Tongue (tissue), 2 donors: Measurements from ENCODE around the gene HMBS. TPM values are rescaled to one million over a fixed set of nuclear protein-coding genes. Genes with fewer than 3 reads are reported as not detected.
"Not testable (repeated sequence)": the region's sequence is repeated elsewhere in the genome, so short reads cannot be mapped to it uniquely, and the experiment has no call there.

Source experiments
- DNase-seq: peaks from one replicate; pipeline ENCODE4 v3.0.0-alpha.2; 2015
- total RNA-seq: library from RNA; depleted of rRNA; stranded (reverse); fragments of >200 nt; gene quantifications from one replicate; pipeline ENCODE4 v1.2.3, GENCODE V29; 2014

HMBS gene
- total RNA-seq, 1 donor from 2014 or later = 21.0 TPM

DNA sequence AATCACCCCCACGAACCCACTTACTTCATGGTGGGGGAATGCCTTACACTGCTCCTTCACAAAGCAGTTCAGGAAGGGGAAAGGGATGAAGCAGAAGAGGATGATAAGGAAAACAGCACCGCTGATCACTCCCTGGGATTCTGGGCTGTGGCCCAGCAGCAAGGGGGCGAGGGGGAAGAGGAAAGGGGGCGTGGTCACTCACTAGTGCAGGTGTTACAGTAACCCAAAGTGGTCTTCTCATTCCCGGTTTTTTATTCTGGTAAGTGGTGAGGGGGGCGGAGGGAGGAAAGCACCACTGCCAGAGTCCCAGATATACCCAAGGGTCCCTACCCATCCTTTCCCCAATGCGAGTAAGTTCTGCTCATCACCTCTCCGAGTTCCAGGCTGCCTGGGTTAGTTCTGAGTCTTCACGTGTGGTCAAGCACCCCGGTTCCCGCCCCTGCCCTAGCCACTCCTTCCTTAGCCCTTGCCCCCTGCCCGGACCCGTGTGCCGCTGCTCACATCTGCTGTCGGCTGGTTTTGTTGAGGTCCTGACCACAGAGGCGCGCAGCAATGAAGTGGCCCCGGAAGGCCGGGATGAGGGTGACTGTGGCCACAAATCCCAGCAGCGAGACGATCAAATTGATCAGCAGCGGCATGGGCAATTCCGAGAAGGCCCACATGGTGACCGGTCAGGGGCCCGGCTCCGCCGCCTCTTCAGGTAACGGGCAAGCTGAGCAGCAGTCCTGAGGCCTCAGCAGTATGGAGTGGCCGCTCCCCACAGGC lies 16.5 kb downstream of the HMBS start:
- DNase-seq = no peak

DNA sequence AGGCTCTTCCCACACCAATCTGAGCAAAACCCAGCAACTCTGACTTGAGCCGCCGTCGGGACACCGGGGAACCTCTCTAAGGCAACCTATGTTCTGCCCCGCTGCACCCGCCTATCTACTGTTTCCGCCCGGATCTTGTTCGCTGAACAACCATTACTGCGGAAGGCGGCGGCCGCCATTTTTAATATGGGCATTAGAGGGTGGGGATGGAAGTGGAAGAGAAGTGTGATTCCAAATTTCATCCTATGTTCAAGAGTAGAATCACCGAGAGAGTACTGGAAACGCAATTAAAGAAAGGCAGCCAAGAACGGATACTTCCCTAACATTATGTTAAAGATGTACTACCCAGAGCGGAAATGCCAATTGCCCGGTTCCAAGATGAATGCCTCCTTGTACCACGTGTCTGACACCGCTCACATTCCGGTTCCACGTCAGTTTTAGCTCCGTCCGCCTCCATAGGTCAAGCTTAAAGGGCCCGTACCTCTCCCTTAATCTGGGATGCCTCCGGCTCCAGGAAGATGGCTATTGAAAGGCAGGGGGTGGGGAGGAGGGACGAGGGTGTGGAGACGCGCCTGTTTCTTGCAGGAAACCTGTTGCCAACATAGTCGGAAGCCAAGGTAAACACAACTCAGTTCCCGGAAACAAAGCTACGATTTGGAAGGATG lies 17.2 kb downstream of the HMBS start, which contains the start of gene DPAGT1:
DPAGT1 (minus strand) TSS at position 95 of the 665 bp plus-strand sequence. CDS start 198 bp downstream, outside the sequence.
- DNase-seq = peak; percentile 98

DNA sequence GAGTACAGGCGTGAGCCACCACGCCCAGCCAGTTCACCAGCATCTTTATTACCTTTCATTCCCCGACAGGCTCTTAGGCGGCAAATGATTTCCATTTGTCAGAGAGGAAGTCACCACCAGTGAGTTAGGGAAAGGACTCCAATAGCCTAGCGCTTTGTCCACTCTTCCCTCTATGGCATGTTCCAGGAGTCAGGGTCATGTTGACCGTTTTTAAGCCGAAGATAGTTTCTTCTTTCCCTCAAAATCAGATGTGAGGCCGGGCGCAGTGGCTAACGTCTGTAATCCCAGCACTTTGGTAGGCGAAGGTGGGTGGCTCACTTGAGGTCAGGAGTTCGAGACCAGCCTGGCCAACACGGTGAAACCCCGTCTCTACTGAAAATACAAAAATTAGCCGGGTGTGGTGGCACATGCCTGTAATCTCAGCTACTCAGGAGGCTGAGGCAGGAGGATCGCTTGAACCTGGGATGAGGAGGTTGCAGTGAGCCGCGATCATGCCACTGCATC lies 18.5 kb downstream of the HMBS start:
- DNase-seq = not testable (repeated sequence)

DNA sequence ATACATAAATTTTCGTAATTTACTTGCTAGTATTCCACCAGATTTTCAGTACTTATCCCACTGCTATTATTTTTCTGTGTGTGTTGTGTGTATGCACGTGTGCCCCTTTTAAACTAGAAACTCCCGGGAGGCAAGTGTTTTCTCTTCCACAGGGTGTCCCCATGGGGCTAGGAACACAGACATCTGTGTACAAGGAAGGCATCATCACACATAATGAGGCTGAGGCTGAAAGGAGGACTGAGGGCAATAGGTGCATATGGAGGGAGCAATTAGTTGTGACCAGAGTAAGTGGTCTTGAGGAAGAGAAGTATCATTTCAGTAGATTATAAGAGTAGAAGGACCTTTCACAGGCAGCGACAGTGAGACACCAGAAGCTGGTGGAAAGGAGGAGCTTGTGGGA lies 19.1 kb downstream of the HMBS start:
- DNase-seq = no peak

DNA sequence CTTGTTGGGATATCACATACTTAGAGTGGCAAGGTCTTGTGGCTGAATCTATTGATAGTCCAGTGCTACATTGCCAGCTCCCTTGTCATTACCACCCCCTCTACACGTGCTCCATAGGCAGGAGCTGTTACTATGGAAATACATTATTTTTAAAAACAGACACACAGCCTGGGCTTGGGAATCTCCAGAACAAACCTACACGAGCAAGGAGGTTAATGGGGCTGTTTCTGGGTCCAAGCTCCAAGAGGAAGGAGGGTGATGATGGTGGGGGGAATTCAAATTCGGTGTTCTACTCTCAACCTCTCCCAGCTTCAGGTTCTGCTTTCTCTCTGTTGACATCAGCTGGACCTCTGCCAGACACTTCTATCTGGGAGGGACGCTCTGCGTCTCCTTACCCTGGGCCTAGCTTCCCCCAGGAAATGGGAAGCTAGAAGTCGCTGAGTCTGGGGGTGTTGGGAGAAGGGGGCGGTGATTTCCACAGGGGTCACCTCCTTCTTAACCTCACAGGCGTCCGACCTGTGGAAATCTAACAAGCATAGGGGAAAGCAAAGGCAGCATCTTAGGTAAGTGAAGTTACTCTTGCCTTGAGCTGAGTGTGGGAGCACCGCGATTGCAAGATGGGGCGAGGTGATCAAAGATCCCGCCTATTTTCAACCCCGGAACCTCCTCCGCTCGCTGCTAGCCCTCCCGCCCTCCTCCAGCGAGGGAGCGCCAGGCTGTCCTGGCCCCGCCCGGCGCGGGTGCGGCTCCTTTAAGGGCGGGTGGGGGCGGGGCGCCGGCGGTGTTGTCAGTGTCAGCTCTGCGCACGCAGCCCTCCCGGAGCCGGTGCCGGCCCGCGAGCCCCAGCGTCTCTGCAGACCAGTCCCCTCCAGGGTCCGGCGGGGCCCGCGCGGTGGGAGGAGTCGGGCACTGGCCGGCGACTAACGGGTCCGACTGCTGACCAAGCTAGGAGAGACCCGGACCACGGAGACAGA lies 22.2 kb downstream of the HMBS start, which contains the start of gene C2CD2L:
C2CD2L (plus strand) TSS at position 781 of the 974 bp plus-strand sequence. CDS start 398 bp downstream, outside the sequence.
- DNase-seq = peak; percentile 96

DNA sequence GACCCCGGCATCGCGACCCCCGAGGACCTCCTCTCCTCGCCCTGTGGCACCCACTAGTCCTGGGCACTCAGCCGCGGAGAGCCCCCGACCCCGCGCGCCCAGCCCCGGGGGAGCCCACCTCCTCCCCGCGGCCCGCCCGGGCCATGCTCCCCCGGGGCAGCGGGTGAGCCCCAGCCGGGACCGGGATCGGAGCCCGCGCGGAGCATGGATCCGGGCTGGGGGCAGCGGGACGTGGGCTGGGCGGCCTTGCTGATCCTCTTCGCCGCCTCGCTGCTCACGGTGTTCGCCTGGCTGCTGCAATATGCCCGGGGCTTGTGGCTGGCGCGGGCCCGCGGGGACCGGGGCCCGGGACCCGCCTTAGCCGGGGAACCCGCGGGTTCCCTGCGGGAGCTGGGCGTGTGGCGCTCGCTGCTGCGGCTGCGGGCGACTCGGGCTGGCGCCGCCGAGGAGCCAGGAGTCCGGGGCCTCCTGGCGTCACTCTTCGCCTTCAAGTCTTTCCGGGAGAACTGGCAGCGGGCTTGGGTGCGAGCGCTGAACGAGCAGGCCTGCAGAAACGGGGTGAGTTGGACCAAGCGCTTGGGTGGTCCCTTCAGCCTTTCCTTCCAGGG lies 23.0 kb downstream of the HMBS start:
- no peak for DNase-seq

DNA sequence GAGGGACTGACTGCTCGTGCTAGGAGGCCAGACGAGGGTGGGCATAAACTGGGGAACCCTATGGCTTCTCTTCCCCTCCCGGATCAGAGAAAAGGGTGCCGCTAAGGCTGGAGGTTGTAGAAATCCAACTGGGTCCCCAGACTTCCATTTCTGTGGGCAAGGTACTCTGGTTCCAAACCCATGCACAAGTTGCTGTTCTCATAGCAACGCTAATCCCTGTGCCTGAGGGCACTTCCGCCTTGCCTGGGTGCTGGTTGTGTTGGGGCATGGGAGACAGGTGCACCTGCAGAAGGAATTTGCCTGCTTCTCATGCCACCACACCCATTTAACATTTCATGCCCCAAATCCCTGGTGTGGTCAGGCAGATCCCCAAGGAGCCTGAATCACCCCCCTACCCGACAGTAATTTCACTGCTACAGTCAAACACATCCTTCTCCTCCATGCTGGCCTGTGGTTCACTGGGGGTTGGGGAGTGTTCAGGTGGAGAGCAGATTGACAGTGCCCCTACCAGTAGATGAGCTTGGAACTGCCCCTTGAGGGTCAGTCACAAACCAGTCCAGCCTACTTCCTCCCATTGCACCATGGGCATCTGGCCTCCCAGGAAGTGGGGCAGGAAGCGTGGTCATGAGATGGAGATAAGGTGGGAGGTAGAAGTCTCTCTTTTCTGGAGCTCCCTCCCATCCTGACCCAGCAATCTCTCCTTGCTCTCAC lies 23.6 kb downstream of the HMBS start:
- DNase-seq = peak; percentile 69

DNA sequence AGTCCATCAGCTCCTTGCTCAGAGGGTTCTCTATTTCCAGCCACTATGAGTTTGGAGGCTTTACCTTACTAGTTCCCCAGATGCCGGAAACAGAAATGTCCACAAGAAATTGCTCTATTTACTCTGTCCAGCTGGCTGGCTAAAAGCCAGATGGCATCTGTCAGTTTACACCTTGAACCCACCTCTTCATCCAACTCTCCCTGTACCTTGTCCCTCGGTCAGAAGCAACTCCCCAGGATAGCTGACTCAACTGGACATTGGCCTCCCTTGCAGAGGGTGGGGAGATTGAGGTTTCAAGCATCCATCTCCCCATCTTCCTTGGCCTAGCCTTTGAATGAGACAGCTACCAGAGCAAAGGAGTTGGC lies 24.2 kb downstream of the HMBS start:
- no peak for DNase-seq

DNA sequence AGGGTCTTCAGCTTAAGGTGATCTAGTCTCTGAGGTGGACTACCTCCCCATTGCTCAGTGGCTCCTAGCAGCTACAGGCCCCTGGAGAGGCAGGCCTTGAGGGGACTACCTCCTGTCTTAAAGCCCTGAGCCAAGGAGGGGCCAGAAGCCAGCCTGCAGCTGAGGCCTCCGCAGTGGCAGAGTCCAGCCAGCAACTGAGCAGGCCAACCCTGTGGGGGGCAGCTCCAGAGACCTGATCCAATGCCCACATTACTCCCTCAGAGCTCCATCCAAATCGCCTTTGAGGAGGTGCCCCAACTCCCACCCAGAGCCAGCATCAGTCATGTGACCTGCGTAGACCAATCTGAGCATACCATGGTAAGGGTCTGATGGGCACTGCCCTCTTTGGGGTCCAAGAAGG lies 25.2 kb downstream of the HMBS start:
- DNase-seq = no peak

DNA sequence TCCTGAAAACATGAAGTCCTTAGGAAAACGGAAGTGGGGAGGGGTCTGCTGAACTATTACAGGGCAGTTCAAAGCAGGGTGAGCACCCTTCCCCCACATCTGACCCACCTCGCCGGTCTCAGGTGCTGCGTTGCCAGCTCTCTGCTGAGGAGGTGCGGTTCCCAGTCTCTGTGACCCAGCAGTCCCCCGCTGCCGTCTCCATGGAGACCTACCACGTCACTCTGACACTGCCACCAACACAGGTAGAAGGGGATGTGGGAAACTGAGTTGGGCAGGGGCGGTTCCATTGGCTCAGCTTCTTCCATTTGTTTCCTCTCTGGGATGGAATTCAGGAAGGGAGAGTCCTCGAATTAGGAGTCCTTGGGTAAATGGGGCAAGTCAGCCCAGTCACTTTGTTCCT lies 25.8 kb downstream of the HMBS start:
- DNase-seq = no peak

DNA sequence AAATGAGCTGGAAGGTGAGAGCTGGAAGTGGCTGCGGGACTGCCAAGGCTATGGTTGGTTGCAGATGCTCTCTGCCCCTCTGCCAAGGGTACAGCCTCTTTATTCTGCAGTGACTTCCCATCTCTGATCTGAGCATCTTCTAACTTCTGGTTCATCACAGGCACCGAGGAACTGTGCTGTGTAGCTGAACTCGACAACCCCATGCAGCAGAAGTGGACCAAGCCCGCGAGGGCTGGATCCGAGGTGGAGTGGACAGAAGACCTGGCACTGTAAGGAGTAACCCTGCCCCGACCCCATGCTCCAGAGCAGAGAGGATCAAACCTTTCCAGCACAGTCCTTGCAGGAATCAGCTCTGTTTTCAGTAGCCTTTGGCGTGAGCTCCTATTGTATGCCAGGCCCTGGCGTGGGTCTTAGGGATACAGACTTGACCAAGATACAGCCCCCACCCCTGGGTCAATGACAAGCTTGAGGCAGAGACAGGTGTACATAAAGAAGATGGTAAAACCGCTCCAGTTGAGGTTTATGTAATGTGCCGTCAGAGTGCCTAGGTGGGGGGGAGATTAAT lies 26.8 kb downstream of the HMBS start:
- DNase-seq = no peak

DNA sequence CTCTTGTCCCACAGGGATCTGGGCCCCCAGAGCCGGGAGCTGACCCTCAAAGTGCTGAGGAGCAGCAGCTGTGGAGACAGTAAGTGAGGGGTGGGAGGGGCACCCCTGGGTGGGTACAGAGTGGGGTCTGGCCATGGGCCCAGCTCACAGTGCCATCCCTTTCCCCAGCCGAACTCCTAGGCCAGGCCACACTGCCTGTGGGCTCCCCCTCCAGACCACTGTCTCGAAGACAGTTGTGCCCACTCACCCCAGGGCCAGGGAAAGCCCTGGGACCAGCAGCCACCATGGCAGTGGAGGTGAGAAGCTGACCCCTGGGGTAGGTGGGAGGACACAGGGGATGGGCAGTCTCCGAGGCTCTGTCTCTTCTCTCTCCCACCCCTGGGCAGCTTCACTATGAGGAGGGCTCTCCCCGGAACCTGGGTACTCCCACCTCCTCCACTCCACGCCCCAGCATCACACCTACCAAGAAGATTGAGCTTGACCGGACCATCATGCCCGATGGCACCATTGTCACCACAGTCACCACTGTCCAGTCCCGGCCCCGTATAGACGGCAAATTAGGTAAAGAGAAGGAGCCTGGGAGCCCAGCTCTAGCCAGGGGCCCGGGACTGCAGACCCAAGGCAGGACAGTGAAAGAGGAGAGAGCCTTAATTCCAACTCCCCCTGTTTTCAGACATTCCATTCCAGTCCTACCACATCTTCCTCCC lies 27.8 kb downstream of the HMBS start:
- DNase-seq = no peak

DNA sequence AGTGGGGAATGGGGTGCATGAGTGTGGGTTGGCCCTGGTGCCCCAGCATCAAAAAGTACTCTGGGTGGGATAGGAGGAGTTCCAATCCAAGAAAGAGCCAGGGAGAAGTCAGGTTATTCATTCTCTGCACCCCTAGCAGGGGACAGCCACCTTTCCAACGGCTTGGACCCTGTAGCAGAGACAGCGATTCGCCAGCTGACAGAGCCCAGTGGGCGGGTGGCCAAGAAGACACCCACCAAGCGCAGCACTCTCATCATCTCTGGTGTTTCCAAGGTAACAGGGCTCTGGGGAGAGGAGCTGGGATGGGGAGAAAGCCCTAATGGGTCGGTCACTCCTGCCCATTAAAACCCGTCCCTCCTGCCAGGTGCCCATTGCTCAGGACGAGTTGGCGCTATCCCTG lies 29.0 kb downstream of the HMBS start:
- DNase-seq = no peak

DNA sequence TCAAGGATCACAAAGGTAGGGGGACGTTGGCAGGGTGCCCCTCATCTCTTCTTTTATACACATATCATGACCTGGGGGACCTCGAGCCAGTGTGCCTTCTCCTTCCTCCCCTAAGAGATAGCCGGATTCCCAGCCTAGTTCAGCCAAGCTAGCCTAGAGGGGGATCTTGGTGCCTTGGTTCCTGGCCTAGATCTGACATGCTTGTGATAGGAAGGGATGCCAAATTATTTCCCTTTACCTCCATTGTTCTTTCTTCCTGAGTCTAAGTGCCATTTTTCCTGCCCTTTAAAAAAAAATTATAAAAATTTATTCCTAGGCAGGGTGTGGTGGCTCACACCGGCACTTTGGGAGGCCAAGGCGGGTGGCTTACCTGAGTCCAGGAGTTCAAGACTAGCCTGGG lies 29.7 kb downstream of the HMBS start:
- no peak for DNase-seq

DNA sequence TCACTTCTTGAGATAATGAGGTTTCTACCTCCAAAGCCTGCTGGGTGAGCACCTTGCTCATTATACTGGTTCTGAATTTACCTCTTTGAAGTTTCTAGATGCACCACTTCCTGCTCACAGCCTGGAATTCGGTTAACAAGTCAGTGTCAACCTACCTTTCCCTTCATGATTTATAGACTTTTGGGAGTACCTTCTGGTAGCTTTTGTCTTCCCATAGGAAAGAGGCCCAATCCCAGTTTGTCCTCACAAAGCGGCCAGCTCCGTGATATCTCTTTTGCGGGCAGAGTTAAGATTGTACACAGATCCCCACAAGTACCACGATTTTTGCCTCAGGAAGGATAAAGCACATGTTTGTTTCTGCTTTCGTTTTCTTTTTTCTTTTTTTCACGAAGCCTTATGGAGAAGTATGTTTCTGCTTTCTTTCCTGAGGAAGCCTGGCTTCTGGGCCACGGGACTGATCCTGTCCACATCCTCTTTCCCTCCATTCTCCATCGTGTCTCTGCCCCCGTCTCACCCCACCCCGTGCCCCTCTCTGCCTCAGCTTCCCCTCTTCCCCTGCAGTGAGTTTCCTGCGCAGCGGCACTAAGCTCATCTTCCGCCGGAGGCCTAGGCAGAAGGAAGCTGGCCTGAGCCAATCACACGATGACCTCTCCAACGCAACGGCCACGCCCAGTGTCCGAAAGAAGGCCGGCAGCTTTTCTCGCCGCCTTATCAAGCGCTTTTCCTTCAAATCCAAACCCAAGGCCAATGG lies 31.0 kb downstream of the HMBS start:
- no peak for DNase-seq

DNA sequence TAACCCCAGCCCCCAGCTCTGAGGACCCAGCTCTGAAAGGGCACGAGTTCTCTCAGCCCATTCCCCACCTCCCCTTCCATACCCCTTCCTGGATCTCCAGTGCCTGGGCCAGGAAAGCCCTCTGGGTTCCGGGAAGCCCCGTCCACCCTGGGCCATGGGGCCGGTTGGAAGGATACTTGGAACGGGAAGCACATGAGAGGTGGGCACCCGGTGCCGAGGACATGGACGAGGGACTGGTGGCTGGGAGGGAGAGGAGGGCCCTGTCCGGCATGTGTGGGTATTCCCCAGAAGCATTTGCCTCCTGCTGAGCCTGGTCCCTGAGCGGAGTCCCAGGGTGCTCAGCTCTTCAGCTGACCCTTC lies 31.5 kb downstream of the HMBS start:
- no peak for DNase-seq

DNA sequence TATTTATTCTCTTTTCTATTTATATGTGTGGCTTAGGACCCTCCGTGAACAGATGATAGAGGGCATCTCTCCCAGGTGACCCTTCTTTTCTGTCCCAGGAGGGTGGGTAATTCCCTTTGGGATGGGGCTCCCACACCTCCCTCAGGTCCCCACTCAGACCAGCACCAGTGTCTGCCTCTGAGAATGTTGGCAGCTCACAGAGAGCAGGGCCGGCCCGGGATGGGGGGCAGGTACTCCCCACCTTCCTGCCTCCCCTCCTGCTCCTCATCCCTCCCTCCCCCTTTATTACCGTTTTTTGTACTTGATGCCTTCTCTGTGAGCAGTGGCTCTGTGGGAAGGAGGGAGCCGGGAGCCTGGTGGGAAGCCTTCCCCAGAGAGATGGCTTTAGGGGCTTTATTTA lies 31.9 kb downstream of the HMBS start:
- DNase-seq = no peak

DNA sequence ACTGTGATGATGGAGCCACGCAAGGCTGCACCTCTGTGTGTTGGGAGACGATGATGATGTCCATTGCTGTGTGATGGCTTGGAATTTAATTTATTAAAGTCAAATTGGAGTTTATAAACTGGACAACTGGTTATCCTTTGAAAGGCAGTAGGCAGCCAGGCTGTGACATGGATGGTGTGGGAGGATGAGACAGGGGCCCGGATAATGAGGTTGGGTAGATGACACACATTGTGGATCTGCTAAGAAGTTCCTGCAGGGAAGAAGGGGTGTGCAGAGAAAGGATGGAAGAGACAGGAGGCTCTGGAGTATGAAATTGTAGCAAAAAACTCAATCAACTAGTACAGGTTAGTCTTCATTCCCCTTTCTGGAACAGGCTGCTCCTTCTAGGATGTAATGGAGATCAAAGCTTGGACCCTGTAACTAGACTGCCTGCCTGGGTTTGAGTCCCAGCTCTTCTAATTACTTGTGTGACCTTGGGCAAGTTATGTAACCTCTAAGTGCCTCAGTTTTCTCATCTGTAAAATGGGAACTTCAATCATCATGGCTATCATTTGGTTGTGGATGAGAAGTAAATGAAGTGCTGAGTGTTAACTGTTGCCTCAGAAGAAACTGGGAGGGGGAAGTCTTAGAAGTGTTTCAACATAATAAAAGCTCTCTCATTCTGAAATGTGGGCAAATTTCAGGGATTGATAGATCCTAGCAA lies 32.5 kb downstream of the HMBS start:
- DNase-seq = no peak

DNA sequence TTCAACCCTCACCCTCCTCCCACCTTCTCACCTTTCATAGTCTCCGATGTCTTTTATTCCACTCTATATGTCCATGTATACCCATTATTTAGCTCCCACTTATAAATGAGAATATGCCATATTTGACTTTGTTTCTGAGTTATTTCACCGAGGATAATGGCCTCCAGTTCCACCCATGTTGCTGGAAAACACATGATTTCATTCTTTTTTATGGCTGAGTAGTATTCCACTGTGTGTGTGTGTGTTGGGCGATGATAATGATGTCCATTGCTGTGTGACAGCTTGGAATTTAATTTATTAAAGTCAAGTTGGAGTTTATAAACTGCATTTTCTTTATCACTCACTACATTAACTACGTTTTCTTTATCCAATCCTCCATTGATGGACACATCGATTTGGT lies 33.5 kb downstream of the HMBS start:
- no peak for DNase-seq
